NOMO-1 treated with DMSO at 0.1 percent for 48 hours (cell line): ENCODE data around the gene NPIPA5.
"Not testable (repeated sequence)": the region's sequence is repeated elsewhere in the genome, so short reads cannot be mapped to it uniquely, and the experiment has no call there.

ENCODE experiments used
- DNase-seq: peaks from one replicate; lab custom pipeline; 2025; ENCODE audit not compliant: unreplicated experiment; lab: John Stamatoyannopoulos, UW

Gene NPIPA5

GRCh38 chr16:15393025-15393424 lies 14.9 kb upstream of the NPIPA5 start:
- DNase-seq: not testable (repeated sequence)

- DNase-seq: not testable (repeated sequence)
These were observed 11.8 kb upstream of the NPIPA5 start for GRCh38 chr16:15389916-15390315.

DNA sequence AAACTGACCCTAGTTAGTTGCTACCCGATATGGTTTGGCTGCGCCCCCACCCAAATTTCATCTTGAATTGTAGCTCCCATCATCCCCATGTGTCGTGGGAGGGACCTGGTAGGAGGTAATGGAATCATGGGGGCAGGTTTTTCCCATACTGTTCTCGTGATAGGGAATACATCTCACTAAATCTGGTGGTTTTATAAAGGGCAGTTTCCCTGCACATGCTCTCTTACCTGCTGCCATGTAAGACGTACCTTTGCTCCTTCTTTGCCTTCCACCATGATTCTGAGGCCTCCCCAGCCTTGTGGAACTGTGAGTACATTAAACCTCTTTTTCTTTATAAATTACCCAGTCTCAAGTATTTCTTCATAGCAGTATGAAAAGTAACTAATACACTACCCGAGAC lies 10.0 kb upstream of the NPIPA5 start:
- not testable (repeated sequence) for DNase-seq

- DNase-seq: not testable (repeated sequence)
These were observed 4.7 kb upstream of the NPIPA5 start for GRCh38 chr16:15382810-15383209.

GRCh38 chr16:15357495-15357894 lies 20.6 kb downstream of the NPIPA5 start:
- not testable (repeated sequence) for DNase-seq

DNA sequence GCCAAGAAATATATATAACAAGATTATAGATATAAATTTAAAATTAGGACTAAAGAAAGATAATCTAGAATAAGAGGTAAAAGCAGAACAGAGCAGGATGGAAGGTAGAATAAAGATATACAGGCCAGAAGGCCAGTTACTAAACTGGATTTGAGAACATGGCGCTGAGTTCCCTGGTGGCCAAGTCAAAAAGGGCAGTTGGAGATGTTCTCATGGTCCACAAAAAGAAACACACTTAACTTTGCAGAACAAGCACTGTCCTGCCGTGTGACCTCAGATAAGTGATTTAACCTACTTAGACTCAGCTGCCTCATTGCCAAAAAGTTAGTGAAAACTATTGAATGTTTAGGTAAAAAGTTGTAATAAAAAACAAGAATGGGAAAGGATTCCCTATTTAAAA lies 23.2 kb downstream of the NPIPA5 start:
- DNase-seq: not testable (repeated sequence)

- not testable (repeated sequence) for DNase-seq
These were observed 25.2 kb downstream of the NPIPA5 start for GRCh38 chr16:15352852-15353251.

DNA sequence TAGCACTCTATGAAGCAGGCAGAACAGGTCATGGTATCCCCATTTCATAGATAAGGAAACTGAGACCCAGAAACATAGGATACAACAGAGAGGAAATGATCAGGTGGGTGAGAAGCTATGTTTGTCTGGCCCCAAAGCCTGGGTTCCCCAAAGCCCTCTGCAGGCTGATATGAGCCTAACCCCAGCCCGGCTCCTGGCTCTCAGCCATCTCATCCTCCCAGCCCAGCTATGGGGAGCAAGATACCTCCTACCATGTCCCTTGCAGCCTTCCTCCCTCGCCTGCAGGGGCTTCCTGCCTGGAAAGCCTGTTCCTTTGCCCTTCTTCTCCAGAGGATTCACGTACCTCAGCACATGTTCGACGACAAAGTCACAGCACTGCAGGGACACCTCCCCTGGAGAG lies 26.3 kb downstream of the NPIPA5 start:
- DNase-seq: not testable (repeated sequence)

- not testable (repeated sequence) for DNase-seq
These were observed 26.8 kb downstream of the NPIPA5 start for GRCh38 chr16:15351251-15351650.

GRCh38 chr16:15348721-15349120 lies 29.4 kb downstream of the NPIPA5 start:
- DNase-seq: not testable (repeated sequence)

- not testable (repeated sequence) for DNase-seq
These were observed 35.8 kb downstream of the NPIPA5 start for GRCh38 chr16:15342337-15342736.

DNA sequence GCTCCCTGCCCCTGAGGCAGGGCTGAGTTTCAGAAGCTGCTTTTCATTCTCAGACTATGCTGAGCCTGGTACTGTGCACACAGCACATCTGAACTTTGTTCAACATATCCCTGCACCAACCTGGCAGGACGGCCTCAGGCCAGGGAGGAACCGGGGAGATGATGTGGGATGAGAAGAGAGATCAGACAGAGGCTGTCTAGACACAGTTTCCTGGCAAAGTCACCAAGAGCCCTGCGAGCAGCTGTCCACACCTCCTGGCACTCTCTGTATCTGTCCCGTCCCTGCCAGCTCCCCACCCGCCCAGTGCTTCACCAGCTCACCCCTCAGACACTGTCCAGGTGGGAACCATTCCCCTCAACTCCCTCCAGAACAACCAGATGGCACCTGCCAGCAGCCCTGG lies 39.1 kb downstream of the NPIPA5 start:
- not testable (repeated sequence) for DNase-seq

- not testable (repeated sequence) for DNase-seq
These were observed 40.0 kb downstream of the NPIPA5 start for GRCh38 chr16:15337974-15338605.

DNA sequence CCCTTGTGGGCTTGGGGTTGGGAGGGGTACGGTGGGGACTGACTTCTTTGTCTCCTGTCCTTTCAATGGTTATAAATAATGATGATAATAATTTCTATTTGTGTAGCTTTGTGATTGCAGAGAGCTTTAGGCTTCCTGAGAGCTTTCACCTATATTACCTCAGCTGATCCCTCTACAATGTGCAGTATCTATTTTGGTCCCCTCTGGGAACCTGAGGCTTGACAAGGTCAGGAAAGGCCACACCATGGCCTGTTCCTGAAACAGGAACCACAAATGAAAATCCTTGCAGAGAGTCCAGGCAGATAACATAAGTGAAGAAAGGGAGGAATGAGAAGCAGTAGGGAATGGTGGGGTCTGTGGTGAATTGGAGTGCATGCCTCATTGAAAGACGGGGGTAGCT lies 42.5 kb downstream of the NPIPA5 start:
- not testable (repeated sequence) for DNase-seq

GRCh38 chr16:15333969-15334368 lies 44.1 kb downstream of the NPIPA5 start:
- DNase-seq: not testable (repeated sequence)

DNA sequence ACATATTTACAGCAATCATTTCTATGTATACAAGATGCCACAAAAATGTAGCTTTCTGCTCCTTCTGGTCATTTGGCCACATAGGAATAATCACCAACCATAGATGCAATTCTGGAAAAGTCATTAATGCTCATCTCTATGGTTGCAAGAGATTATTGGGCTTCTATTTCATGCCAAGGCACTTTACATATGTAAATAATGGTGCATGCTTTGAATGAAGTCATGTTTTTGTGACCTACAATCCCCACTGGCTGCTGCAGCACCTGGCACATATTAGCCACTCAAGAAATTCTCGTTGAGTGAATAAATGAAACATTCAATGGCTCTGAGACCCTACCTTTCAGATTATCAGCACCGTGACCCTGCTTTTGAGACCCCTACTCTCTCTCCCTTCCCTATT lies 47.1 kb downstream of the NPIPA5 start:
- DNase-seq: not testable (repeated sequence)

DNA sequence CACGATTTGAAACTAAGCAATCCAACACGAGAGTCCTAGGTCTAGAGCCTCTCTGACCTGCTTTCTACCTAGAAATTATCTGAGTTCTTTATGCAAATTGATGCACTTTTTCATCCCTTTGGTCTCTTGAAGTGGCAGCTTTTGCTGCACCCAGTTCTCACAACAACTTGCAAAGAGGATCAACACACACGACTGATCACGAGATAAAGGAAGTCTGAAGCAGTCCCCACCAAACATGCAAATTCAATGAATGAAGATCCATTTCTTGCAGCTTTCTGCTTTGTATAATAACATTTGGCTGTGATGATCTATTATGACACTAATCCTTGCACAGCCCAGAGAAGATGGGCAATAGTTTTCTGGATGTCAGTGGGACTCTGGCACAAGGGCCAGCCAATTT lies 53.1 kb downstream of the NPIPA5 start:
- DNase-seq: not testable (repeated sequence)

GRCh38 chr16:15323373-15323772 lies 54.7 kb downstream of the NPIPA5 start:
- not testable (repeated sequence) for DNase-seq

DNA sequence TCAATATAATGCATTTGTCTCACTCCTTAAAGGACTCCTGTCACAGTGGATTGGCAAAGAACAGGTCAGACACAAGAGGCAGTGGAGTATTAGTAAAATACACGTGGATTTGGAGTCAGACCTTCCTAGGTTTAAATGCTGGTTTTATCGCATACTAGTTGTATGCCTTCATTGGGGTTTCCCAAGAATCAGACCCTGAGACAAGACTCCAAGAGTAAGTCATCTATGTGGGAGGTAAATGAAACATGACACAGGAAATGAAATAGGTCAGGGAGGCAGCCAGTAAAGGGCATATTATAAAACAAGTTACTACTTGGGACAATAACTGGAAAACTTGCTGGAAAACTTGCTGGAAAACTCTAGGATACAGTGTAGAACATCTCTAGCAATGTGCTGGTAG lies 56.9 kb downstream of the NPIPA5 start:
- DNase-seq: not testable (repeated sequence)

GRCh38 chr16:15314562-15314961 lies 63.5 kb downstream of the NPIPA5 start:
- DNase-seq: not testable (repeated sequence)
